B cell (primary cell): Measurements from ENCODE around the gene ZBP1.

Source experiments
- EZH2 ChIP-seq: IDR thresholded peaks from 2 replicates; pipeline ENCODE4 v1.6.1; 2012; ENCODE audit warnings: borderline replicate concordance, low read depth, mild to moderate bottlenecking, moderate library complexity, low read length; ENCODE audit not compliant: insufficient read depth, poor library complexity, severe bottlenecking
- TF ChIP-seq, protein P1 (sequence below): fragments of 200-600 bp; IDR thresholded peaks from one replicate; pipeline ENCODE4 v1.8.0; 2022; ENCODE audit warnings: antibody characterized with exemption, mild to moderate bottlenecking

DNA sequence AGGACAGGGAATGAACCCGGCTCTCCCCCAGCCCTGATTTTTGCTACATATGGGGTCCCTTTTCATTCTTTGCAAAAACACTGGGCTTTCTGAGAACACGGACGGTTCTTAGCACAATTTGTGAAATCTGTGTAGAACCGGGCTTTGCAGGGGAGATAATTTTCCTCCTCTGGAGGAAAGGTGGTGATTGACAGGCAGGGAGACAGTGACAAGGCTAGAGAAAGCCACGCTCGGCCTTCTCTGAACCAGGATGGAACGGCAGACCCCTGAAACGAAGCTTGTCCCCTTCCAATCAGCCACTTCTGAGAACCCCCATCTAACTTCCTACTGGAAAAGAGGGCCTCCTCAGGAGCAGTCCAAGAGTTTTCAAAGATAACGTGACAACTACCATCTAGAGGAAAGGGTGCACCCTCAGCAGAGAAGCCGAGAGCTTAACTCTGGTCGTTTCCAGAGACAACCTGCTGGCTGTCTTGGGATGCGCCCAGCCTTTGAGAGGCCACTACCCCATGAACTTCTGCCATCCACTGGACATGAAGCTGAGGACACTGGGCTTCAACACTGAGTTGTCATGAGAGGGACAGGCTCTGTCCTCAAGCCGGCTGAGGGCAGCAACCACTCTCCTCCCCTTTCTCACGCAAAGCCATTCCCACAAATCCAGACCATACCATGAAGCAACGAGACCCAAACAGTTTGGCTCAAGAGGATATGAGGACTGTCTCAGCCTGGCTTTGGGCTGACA, 28.8 kb upstream of the ZBP1 start:
- TF ChIP-seq, protein P1, sequence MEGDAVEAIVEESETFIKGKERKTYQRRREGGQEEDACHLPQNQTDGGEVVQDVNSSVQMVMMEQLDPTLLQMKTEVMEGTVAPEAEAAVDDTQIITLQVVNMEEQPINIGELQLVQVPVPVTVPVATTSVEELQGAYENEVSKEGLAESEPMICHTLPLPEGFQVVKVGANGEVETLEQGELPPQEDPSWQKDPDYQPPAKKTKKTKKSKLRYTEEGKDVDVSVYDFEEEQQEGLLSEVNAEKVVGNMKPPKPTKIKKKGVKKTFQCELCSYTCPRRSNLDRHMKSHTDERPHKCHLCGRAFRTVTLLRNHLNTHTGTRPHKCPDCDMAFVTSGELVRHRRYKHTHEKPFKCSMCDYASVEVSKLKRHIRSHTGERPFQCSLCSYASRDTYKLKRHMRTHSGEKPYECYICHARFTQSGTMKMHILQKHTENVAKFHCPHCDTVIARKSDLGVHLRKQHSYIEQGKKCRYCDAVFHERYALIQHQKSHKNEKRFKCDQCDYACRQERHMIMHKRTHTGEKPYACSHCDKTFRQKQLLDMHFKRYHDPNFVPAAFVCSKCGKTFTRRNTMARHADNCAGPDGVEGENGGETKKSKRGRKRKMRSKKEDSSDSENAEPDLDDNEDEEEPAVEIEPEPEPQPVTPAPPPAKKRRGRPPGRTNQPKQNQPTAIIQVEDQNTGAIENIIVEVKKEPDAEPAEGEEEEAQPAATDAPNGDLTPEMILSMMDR, result no peak
- no peak for TF ChIP-seq EZH2
